Right lobe of liver (tissue), 4 donors: ENCODE measurements around the gene UNC5CL.

Source experiments
- POLR2A ChIP-seq: fragments of 450-650 bp; IDR thresholded peaks from one replicate; pipeline ENCODE4 v1.6.1; 2017; ENCODE audit warnings: antibody characterized with exemption, mild to moderate bottlenecking
- TF ChIP-seq, protein P1 (sequence below), 4 donors: fragments of 200-600 bp in 3 of 4; fragments of 450-650 bp in 1 of 4; IDR thresholded peaks; one replicate each; pipeline versions ENCODE4 v1.5.1 to v1.8.0; 2016 to 2022; ENCODE audit warnings: antibody characterized with exemption in 4 of 4, mild to moderate bottlenecking in 2 of 4
- donor health status: DM: no; HTN: no; CAD: no.
- donor health status: DM: no; HTN: no; CAD: no.
- donor health status: DM: no; HTN: yes; CAD: no.

DNA sequence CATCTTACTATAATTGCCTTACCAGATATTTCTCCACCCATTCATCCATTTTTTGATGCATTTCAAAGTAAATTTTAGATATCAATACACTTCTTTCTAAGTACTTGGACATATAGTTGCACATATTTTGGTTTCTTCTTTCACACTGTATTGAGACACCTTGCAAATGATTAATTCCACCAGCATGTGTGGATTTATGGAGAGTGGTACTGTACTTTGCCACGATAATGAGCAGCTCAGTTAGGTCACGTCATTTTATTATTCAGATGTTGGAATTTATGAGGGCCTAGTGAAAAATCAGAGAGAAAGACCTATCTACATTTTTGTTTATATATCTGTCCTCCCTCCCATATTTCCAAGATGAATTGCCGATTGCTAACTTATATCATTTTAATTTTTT lies 39.1 kb upstream of the UNC5CL start:
- TF ChIP-seq, protein P1, sequence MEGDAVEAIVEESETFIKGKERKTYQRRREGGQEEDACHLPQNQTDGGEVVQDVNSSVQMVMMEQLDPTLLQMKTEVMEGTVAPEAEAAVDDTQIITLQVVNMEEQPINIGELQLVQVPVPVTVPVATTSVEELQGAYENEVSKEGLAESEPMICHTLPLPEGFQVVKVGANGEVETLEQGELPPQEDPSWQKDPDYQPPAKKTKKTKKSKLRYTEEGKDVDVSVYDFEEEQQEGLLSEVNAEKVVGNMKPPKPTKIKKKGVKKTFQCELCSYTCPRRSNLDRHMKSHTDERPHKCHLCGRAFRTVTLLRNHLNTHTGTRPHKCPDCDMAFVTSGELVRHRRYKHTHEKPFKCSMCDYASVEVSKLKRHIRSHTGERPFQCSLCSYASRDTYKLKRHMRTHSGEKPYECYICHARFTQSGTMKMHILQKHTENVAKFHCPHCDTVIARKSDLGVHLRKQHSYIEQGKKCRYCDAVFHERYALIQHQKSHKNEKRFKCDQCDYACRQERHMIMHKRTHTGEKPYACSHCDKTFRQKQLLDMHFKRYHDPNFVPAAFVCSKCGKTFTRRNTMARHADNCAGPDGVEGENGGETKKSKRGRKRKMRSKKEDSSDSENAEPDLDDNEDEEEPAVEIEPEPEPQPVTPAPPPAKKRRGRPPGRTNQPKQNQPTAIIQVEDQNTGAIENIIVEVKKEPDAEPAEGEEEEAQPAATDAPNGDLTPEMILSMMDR (IDR thresholded peaks at IDR 0.05) = no peak
- TF ChIP-seq POLR2A = no peak
